CD4-positive, alpha-beta T cell treated with Interleukin-6 at 100 ng/mL for 8 hours (primary cell): ENCODE results near the gene ATOH8.
A peak's percentile ranks its signal among the peaks of the same experiment; 100 is the strongest.

Experiments
- DNase-seq: peaks from one replicate; pipeline ENCODE4 v3.0.0-alpha.2; 2020; ENCODE audit warnings: mixed read lengths, low spot score

The ATOH8 gene

DNA sequence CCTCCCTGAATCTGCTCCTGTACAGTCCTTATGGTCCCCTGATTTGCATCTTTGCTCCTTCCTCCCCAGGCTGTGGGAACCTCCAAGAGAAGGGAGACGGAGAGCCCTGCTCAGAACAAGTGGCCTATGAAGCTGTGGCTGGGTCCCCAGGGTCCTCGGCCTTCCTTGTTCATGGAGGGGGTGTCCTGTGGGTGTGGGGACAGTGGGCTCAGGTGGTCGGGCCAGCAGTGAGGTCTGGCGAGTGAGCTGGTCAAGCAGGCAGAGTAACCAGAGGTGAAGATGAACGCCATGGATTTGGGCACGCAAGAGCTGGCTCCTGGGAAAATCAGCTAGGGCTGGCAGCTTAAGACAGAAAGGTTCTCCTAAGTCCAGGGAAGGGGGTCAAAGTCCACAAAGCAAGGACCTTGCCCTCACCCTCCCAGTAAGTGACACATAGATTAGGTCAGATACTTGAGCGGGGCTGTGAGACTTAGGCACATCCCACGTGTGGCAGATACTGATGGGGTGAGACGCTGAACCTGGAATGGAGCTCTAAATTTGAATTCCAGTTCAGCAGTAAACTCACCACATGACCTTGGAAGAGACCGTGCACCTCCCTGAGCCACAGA, 34.8 kb upstream of the ATOH8 start:
- DNase-seq = no peak

GRCh38 chr2:85719609-85720240, 34.1 kb upstream of the ATOH8 start:
- no peak for DNase-seq

GRCh38 chr2:85720533-85720932, 33.3 kb upstream of the ATOH8 start:
- no peak for DNase-seq

DNA sequence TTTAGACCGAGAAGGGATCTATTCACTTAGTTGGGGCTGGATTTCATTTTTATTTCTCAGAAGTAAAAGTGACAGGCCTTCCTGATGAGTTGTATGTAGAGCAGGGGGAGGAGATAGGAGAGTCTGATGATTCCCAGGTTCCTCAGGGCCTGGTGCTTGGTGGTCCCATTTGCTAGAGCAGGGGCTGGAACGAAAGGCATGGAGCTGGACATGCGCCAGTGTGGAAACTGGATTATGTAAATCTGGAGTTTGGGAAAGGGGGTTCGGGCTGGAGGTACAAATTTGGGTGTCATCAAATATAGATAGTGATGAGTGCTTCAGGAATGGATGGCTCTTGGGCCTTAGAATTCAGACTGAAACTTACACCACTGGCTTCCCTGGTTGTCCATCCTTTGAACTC, 32.1 kb upstream of the ATOH8 start:
- no peak for DNase-seq

GRCh38 chr2:85722519-85722918, 31.3 kb upstream of the ATOH8 start:
- DNase-seq = no peak

GRCh38 chr2:85723707-85724360, 30.0 kb upstream of the ATOH8 start:
- DNase-seq = no peak

GRCh38 chr2:85724731-85725181, 29.0 kb upstream of the ATOH8 start:
- DNase-seq = no peak

DNA sequence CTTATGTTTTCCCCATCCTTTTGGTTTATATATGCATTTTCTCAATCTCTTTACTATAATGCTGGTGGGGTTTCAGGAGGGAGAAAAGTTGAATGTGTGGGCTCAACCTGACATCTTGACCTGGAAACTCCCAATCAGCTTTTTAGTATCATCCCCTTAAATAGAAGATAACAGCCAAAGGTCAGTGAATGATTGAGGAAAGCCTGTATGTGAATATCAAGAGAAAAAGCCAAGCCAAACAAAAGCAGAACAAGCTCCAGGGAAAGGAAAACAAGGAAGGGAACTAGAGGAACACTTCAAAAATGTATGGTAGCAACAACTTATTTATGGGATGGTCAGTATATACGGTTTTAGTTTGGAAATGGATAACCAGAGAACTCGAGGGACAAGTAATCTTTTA, 28.3 kb upstream of the ATOH8 start:
- DNase-seq = no peak

- DNase-seq = no peak
These were observed 26.0 kb upstream of the ATOH8 start for GRCh38 chr2:85727798-85728197.

DNA sequence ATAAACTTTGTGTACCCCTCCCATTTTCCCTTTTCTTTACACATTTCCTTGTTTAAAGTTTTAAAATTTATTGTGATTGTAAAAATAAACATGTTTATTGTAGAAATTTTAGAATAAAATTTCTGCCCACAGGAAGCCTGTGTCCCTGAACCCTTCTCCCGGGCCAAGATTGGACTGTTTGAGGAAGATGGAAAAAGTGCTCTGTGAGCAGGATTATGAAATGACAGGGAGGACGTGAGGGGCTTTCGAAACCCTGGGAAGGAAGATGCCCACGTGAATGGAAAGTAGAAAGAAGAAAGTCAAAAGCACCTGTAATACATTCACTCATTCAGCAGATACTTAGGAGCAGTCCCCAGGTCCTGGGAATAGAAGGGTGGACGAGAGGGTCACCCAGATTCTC, 25.4 kb upstream of the ATOH8 start:
- DNase-seq = no peak

- DNase-seq = peak; percentile 45
These were observed 24.6 kb upstream of the ATOH8 start for GRCh38 chr2:85728883-85729824.

DNA sequence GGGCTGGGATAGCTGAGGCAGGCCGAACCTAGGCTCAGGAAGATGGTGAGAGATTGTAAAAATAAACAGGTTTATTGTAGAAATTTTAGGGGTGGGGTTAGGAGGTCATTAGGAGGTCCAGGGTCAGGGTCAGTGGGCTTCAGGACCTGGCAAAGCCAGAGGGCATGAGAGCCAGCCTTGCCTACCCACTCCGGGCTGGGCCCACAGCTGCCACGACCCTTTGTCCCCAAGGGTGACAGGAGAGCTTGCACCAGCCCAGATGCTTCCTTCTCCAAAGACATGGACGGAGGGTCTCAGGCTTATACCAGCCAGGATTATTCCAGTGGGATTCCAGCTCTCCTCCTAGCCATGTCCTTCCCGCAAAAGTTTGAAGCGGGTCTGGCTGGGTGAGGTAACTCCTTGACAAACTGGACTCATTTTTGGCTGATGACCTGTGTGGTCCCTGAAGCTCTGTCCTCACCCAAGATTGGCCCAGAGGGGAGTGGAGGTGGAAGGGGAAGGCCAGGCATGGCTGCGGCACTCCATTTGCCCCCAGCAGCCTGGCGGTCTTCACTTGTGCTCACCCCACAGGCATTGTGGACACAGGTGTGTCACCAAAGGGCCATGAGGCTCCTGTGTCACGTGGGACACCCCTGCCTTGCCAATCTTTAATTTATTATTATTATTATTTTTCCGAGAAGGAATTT, 23.8 kb upstream of the ATOH8 start:
- DNase-seq = no peak

GRCh38 chr2:85730686-85731230, 23.0 kb upstream of the ATOH8 start:
- DNase-seq = no peak

DNA sequence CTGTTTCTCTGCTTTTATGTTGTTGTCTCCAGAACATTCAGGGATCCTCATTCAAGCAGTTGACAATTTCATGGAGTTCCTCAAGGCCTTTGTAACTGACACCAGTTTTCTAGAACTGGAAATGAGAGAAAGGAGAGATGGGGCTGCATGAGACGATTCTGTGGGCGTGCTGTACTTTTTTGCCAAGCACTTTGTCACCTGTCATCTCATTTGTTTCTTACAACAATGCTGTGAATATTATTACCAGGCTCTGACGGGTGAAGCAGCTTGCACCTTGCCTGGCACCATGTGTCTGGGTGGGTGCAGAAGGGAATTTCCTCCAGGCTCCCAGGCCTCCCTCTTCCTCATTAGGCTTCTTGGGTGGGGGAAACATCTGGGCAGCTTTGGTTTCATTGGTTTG, 22.2 kb upstream of the ATOH8 start:
- DNase-seq = no peak

GRCh38 chr2:85732467-85733120, 21.2 kb upstream of the ATOH8 start:
- no peak for DNase-seq

DNA sequence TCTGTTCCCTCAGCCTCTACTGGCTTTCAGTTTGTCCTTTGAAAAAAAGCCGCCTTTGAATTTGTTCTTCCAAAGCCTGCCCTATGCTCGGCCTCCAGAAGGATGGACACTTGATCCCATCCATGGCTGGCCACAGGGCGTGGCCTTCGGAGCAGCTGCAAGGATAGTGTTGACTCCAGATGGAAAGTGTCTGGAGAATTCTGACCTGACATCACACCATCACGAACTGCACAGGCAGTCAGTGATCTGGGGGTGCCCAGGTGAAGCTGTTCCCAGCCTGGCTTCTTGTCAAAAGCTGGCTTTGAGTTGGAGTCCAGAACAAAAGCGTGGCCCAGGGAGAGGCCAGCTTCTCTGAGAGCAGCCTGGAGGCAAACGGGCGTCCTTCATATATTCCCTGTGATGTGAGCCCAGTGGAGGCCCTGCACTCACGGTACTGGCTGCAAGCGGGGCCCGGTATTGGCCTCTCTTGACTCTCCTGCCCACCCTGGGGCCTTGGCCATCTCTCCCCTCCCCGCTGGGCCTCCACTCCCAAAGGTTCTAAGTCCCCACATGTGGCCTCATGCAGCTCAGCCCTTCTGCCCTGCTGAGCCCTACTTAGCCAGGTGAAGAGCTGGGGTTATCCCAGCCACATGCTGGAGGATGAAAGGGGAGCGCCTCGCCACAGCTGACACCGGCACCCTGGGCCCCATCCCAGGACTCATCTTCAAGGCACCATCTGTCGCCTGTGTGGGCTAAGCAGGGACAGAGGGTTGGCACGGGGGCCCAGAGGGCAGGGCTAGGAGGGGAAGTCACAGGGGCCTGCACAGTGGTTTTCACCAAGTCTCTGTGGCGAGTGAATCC, 20.4 kb upstream of the ATOH8 start:
- DNase-seq = no peak

DNA sequence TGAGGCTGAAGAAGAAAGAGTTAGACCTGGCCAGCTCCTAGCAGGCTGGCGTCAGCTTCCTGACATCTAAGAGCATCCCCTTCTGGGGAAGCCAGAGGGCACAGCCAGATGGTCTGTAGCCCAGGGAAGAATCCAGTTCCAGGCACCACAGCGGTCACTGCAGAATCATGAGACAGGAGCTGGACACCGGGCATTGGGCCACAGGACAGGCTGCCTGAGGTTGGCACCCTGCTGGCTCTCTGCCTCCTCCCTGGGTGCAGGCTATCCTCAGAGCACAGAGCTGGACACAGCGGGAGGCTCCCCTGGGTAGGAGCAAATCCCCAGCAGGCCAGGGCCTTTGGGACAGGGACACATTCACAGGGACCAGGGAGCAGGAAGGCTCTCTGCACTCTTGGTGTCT, 19.8 kb upstream of the ATOH8 start:
- no peak for DNase-seq

DNA sequence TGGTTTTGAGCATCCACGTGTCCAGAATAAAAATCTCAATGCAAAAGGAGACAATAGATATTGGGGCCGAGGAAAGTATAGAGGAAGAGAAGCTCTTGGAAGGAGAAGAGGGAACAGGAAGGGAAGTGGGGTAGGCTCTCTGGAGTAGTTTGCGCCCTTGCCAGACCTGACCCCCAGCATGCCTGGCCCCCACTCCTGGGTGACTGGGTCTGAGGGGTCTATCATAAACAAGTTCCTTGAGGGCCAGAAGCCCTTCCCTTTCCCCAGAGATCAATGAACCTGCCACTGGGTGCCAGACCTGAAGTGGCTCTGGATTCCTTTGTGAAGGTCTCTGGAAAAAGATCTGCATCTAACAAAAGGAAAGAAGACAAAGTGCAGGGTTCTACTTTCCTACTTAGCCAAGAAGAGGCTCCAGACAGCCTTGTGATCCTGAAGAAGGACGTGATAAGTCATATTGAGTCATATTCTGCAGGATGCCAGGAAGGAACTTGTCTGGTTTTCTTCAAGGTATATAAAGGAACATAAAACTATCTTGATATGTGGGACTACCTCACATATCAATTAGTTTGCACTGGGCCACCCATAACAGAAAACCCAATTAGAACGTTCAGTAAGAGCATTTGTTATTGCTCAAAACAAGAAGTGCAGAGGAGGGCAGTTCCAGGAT, 18.7 kb upstream of the ATOH8 start:
- DNase-seq = no peak

DNA sequence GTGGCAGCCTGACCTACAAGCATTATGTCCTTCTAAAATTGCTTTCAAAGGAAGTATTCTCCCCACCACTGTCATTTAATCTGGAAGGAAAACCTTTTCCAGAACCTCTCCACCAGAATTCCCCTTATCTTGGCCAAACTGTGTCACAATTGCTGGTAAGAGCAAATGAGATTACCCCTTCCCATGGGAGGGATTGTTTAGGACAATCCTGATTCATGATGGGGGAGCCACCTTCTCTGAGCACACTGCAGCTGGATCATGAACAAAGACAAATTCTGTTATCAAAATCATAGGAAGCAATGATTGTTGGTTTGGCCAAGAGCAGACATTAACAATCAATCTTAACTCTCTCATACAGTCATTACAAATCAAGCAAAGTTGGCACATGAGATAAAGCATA, 18.1 kb upstream of the ATOH8 start:
- DNase-seq = no peak
